Calu3 (cell line): ENCODE measurements around the gene TAF15. TPM values are rescaled to one million over a fixed set of nuclear protein-coding genes. Genes with fewer than 3 reads are reported as not detected.

Experiments
- BruUV-seq: library from RNA; stranded (reverse); fragments of 400-500 nt; replicated peaks from 2 replicates; lab custom pipeline; 2021; lab: Mats Ljungman, UMichigan
- CTCF ChIA-PET: fragments of 300-600 bp; sonication (Branson Sonifier 250); formaldehyde crosslinking; loops from one replicate; lab custom pipeline; 2022; ENCODE audit warnings: antibody characterized with exemption; lab: Charles Lee
- DNase-seq: peaks from one replicate; pipeline ENCODE4 v3.0.0; 2022
- H3K27ac Mint-ChIP-seq: one replicate; pipeline ENCODE4 v1.8.0; 2022; ENCODE audit warnings: mixed read lengths; ENCODE audit not compliant: unreplicated experiment
- H3K27me3 Mint-ChIP-seq: one replicate; pipeline ENCODE4 v1.8.0; 2022; ENCODE audit warnings: mixed read lengths; ENCODE audit not compliant: unreplicated experiment
- H3K36me3 Mint-ChIP-seq: one replicate; pipeline ENCODE4 v1.8.0; 2022; ENCODE audit warnings: mild to moderate bottlenecking, moderate library complexity, mixed read lengths; ENCODE audit not compliant: insufficient read depth, unreplicated experiment
- H3K4me1 Mint-ChIP-seq: one replicate; pipeline ENCODE4 v1.8.0; 2022; ENCODE audit warnings: mild to moderate bottlenecking, low read depth, mixed read lengths; ENCODE audit not compliant: unreplicated experiment
- H3K4me3 Mint-ChIP-seq: one replicate; pipeline ENCODE4 v1.8.0; 2022; ENCODE audit warnings: mild to moderate bottlenecking, low read depth, moderate library complexity, mixed read lengths; ENCODE audit not compliant: unreplicated experiment
- H3K9me3 Mint-ChIP-seq: one replicate; pipeline ENCODE4 v1.8.0; 2022; ENCODE audit warnings: low read depth, mixed read lengths; ENCODE audit not compliant: unreplicated experiment
- intact Hi-C: fragments of 100-400 bp; cut with micrococcal nuclease; formaldehyde crosslinking; loops from one replicate; pipeline ENCODE4 v1.10.0; 2022; ENCODE audit not compliant: unreplicated experiment
- total RNA-seq: library from RNA; stranded (reverse); gene quantifications from 2 replicates; pipeline ENCODE4 v1.2.3, GENCODE V29; 2022
- TF ChIP-seq, protein P1 (sequence below): fragments of 200-600 bp; IDR thresholded peaks from one replicate; pipeline ENCODE4 v1.8.0; 2022; ENCODE audit warnings: antibody characterized with exemption; ENCODE audit not compliant: unreplicated experiment

Gene TAF15
- total RNA-seq, 1 experiment from 2014 or later = 286 TPM

DNA sequence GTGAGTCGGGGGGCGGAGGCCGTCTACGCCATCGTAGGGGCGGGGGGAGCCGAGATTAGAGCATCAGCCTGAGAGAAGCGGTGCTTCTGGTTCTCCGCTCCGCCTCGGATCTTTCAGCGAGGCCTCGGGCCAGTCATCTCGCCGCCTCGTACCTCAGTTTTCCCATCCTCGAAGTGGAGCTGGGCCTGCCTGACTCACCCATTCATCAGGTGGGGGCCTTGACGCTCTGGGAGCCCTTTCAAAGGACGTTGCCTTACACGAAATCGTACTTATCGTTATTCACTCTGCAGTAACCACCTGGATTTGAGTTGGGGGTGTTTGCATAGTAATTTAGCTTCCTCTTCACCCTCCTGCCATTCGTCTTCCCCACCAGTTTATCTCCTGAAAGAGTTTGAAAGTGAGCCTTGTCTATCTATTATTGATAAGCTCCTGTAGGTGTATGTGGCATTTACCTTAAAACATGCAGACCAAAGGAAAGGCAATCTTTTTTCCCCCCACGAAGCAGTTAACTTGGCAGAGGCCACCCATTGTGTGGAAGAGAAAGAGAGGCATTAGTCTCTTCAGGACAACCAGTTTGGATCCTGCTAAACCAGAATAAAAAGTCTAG is 674 bp downstream of the TAF15 start:
- DNase-seq = no peak
- Mint-ChIP-seq H3K4me1 (peaks cover 38% of the 10 kb centered on the region), H3K27me3 (no peaks in the 10 kb centered on the region), H3K9me3 (no peaks in the 10 kb centered on the region), H3K36me3 (peaks cover 46% of the 10 kb centered on the region), H3K4me3 (peak overlapping the region; percentile 92), H3K27ac (peak overlapping the region; percentile 100)
- intact Hi-C loops = no loop called here
- BruUV-seq = no TSS peak
- CTCF ChIA-PET = interaction anchor here (1.0 to 1.8 kb wide), 4 partner anchors 10 to 46 kb away, joined by 3 to 7 read pairs (median 4); no protein-coding TSS in a partner anchor
- TF ChIP-seq, protein P1, sequence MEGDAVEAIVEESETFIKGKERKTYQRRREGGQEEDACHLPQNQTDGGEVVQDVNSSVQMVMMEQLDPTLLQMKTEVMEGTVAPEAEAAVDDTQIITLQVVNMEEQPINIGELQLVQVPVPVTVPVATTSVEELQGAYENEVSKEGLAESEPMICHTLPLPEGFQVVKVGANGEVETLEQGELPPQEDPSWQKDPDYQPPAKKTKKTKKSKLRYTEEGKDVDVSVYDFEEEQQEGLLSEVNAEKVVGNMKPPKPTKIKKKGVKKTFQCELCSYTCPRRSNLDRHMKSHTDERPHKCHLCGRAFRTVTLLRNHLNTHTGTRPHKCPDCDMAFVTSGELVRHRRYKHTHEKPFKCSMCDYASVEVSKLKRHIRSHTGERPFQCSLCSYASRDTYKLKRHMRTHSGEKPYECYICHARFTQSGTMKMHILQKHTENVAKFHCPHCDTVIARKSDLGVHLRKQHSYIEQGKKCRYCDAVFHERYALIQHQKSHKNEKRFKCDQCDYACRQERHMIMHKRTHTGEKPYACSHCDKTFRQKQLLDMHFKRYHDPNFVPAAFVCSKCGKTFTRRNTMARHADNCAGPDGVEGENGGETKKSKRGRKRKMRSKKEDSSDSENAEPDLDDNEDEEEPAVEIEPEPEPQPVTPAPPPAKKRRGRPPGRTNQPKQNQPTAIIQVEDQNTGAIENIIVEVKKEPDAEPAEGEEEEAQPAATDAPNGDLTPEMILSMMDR = no peak

DNA sequence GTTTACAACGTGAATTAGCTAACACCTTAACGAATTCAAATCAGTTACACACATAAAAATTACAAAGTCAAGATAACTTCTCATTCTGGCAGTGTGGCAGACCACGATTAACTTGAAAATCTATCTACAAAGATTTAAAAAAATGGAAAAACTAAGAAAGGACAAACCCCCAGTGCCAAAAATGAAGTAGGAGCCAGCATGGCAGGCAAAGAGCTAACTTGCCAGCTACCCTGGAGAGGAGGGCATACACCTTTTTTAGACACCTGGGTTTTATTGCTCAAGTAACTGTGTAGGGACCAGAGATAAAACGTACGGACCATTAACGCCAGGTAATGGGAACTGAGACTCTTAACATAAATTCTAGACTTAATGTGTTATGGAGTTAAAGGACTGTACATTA is 2.5 kb downstream of the TAF15 start:
- TF ChIP-seq, protein P1 = no peak
- BruUV-seq = no TSS peak
- no peak overlapping the region for H3K27ac Mint-ChIP-seq
- H3K4me1 Mint-ChIP-seq = peaks cover 35% of the 10 kb centered on the region
- H3K9me3 Mint-ChIP-seq = no peaks in the 10 kb centered on the region
- H3K36me3 Mint-ChIP-seq = peaks cover 52% of the 10 kb centered on the region
- DNase-seq = no peak
- no peaks in the 10 kb centered on the region for H3K27me3 Mint-ChIP-seq
- H3K4me3 Mint-ChIP-seq = no peak overlapping the region
- intact Hi-C loops = no loop called here
- CTCF ChIA-PET = interaction anchor here (1.3 kb wide), 1 partner anchor 47 kb away, joined by 3 read pairs; no protein-coding TSS in a partner anchor

DNA sequence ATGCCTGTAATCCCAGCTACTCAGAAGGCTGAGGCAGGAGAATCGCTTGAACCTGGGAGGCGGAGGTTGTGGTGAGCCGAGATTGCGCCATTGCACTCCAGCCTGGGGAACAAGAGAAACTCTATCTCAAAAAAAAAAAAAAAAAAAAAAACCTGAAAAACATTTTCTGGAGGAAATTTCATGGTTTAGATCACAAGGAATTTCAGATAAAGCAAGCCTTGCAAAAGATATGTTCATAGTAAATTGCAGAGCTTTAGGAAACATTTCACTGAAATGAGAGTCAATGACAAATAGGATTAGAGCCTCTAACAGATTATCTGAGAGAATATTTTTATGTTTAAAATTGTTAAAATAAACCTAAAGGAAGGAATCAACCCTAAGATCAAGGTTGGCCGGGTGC is 3.2 kb downstream of the TAF15 start:
- Mint-ChIP-seq H3K36me3 (peaks cover 58% of the 10 kb centered on the region), H3K27me3 (no peaks in the 10 kb centered on the region), H3K4me3 (no peak overlapping the region), H3K27ac (no peak overlapping the region), H3K9me3 (no peaks in the 10 kb centered on the region), H3K4me1 (peaks cover 32% of the 10 kb centered on the region)
- TF ChIP-seq, protein P1 = no peak
- DNase-seq = no peak
- intact Hi-C loops = no loop called here
- CTCF ChIA-PET = interaction anchor here (1.3 kb wide), 1 partner anchor 48 kb away, joined by 3 read pairs; no protein-coding TSS in a partner anchor
- BruUV-seq = no TSS peak

DNA sequence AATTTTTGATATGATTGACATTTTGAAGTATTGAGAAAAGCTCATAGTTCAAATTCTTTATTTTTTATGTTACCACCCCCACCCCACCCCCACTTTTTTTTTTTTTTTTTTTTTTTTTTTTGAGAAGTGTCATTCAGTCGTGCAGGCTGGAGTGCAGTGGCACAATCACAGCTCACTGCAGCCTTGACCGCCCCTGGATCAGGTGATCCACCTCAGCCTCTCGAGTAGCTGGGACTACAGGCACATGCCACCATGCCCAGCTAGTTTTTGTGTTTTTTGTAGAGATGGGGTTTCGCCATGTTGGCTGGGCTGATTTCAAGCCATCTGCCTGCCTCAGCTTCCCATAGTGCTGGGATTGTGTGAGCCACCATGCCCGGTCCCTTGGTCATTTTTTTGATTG is 7.4 kb downstream of the TAF15 start:
- H3K4me1 Mint-ChIP-seq = peaks cover 23% of the 10 kb centered on the region
- BruUV-seq = no TSS peak
- no peak overlapping the region for H3K27ac Mint-ChIP-seq
- intact Hi-C loops = no loop called here
- TF ChIP-seq, protein P1 = no peak
- DNase-seq = no peak
- peaks cover 50% of the 10 kb centered on the region for H3K36me3 Mint-ChIP-seq
- no peaks in the 10 kb centered on the region for H3K27me3 Mint-ChIP-seq
- CTCF ChIA-PET = interaction anchor here (0.6 to 0.7 kb wide), 2 partner anchors 25 to 198 kb away, joined by 3 to 10 read pairs; no protein-coding TSS in a partner anchor
- H3K4me3 Mint-ChIP-seq = no peak overlapping the region
- H3K9me3 Mint-ChIP-seq = no peaks in the 10 kb centered on the region
